ENCODE data around the gene DRICH1. TPM values are rescaled to one million over a fixed set of nuclear protein-coding genes. Genes with fewer than 3 reads are reported as not detected.
"Not testable (repeated sequence)": the region's sequence is repeated elsewhere in the genome, so short reads cannot be mapped to it uniquely, and the experiment has no call there.

DRICH1 gene
- total RNA-seq, 2 experiments from 2014 or later = 1.7 to 2.2 TPM

DNA sequence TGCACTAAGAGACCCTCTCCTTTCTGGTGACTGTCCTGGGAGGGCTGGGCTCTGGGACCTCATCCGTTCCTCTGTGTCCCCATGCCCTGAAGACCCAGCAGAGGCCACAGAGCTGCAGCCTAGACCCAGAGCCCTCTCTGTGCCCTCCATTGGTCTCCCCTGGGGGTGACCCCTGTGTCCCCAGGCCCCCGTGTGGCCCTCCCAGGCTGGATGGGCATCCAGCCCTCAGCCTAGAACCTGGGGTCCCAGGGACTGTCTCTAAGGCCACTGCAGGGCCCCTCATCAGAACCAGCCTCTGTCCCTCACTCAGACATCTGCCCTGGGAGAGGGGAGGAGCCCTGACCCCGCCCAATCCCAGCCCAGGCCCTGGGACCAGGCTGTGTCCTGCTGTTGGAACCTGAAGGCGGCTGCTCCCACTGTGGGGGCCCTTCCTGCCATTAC lies 57.7 kb downstream of the DRICH1 start:
- Histone ChIP-seq H3K4me3 (ENCODE audit: low read length) (no peak overlapping the region), H3K36me3 (ENCODE audit: insufficient read depth, low read length) (no peaks in the 10 kb centered on the region), H3K9me3 (ENCODE audit: control insufficient read depth in 1 of 2, insufficient read depth in 1 of 2, low read length in 2 of 2) (no peaks in the 10 kb centered on the region), H3K27ac (ENCODE audit: low read depth in 1 of 2, low read length in 2 of 2) (no peak overlapping the region), H3K4me1 (ENCODE audit: insufficient read depth, low read length) (no peaks in the 10 kb centered on the region), H3K27me3 (ENCODE audit: control insufficient read depth in 1 of 2, insufficient read depth in 2 of 2, low read length in 2 of 2) (peaks cover 4 to 11% of the 10 kb centered on the region in 2 experiments)
- no peak for TF ChIP-seq CTCF (IDR thresholded peaks at IDR 0.05)
- DNase-seq = peak in 1 of 14 experiments; percentile 23
- ChIA-PET POLR2A (no interaction called here), CTCF (no interaction called here)
- Mint-ChIP-seq H3K9me3 (no peaks in the 10 kb centered on the region), H3K4me3 (no peak overlapping the region), H3K4me1 (ENCODE audit: low read depth) (no peaks in the 10 kb centered on the region), H3K27ac (no peak overlapping the region), H3K36me3 (ENCODE audit: low read depth) (no peaks in the 10 kb centered on the region), H3K27me3 (peaks cover 40% of the 10 kb centered on the region)
- no peak for ATAC-seq (ENCODE audit: poor library complexity)
- intact Hi-C loops (cut with DNase I, micrococcal nuclease) = no loop called here

DNA sequence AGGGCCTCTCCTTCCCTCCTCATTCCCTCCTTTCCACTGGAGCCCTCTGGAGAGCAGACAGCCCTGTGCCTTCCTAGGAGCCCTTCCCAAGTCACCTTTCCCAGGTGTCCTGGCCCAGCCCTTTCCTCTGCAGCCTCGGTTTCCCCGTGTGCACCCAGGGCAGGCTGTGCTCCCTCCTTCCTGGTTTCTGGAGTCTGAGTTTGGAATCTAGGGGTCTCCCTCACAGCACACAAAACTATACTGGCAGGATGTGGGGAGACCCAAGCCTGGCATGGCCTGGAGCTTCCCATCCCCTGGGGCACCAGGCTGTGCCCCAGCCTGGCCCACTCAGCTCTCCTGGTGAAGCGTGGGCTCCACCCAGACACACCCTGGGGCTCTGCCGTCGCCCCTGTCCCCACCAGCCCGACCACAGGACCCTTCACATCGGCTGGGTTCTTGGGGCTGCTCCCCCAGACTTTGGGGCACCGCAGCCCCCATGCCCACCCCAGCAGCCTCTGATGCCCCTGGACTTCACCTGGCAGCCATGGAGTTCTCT lies 58.4 kb downstream of the DRICH1 start:
- DNase-seq = peak in 1 of 14 experiments; percentile 2
- H3K4me3 Mint-ChIP-seq; H3K36me3 Mint-ChIP-seq (ENCODE audit: low read depth); CTCF ChIA-PET; H3K4me3 ChIP-seq (ENCODE audit: low read length); H3K27ac Mint-ChIP-seq; ATAC-seq (ENCODE audit: poor library complexity); H3K9me3 Mint-ChIP-seq; POLR2A ChIA-PET; H3K27me3 ChIP-seq (ENCODE audit: control insufficient read depth in 1 of 2, insufficient read depth in 2 of 2, low read length in 2 of 2); H3K4me1 Mint-ChIP-seq (ENCODE audit: low read depth); intact Hi-C loops (cut with DNase I, micrococcal nuclease); H3K4me1 ChIP-seq (ENCODE audit: insufficient read depth, low read length); H3K36me3 ChIP-seq (ENCODE audit: insufficient read depth, low read length); H3K27ac ChIP-seq (ENCODE audit: low read depth in 1 of 2, low read length in 2 of 2); H3K9me3 ChIP-seq (ENCODE audit: control insufficient read depth in 1 of 2, insufficient read depth in 1 of 2, low read length in 2 of 2): not testable (repeated sequence)
- peaks cover 34% of the 10 kb centered on the region for H3K27me3 Mint-ChIP-seq

DNA sequence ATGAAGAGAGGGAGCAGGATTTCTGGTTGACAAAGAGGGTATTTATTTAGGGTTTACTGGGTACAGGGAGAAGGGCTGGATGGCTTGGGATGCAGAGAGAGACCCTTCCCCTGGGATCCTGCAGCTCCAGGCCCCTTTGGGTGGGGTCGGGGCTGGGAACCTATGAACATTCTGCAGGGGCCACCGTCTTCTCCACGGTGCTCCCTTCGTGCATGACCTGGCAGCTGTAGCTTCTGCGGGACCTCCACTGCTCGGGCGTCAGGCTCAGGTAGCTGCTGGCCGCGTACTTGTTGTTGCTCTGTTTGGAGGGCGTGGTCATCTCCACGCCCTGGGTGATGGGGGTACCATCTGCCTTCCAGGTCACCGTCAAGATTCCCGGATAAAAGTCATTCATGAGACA lies 59.0 kb downstream of the DRICH1 start:
- H3K4me3 Mint-ChIP-seq; H3K27ac Mint-ChIP-seq; H3K4me1 ChIP-seq (ENCODE audit: insufficient read depth, low read length); POLR2A ChIA-PET; H3K4me1 Mint-ChIP-seq (ENCODE audit: low read depth); ATAC-seq (ENCODE audit: poor library complexity); H3K27ac ChIP-seq (ENCODE audit: low read depth in 1 of 2, low read length in 2 of 2); H3K9me3 Mint-ChIP-seq; H3K9me3 ChIP-seq (ENCODE audit: control insufficient read depth in 1 of 2, insufficient read depth in 1 of 2, low read length in 2 of 2); CTCF ChIA-PET; H3K4me3 ChIP-seq (ENCODE audit: low read length); H3K36me3 Mint-ChIP-seq (ENCODE audit: low read depth); H3K36me3 ChIP-seq (ENCODE audit: insufficient read depth, low read length); H3K27me3 ChIP-seq (ENCODE audit: control insufficient read depth in 1 of 2, insufficient read depth in 2 of 2, low read length in 2 of 2); intact Hi-C loops (cut with DNase I, micrococcal nuclease): not testable (repeated sequence)
- H3K27me3 Mint-ChIP-seq = peaks cover 27% of the 10 kb centered on the region
- DNase-seq = peak in 1 of 14 experiments; percentile 15

GRCh38 chr22:23571486-23571885 lies 60.6 kb downstream of the DRICH1 start:
- Histone ChIP-seq H3K27me3 (ENCODE audit: control insufficient read depth in 1 of 2, insufficient read depth in 2 of 2, low read length in 2 of 2) (peaks cover 14 to 16% of the 10 kb centered on the region in 2 experiments), H3K9me3 (ENCODE audit: control insufficient read depth in 1 of 2, insufficient read depth in 1 of 2, low read length in 2 of 2) (no peaks in the 10 kb centered on the region), H3K4me1 (ENCODE audit: insufficient read depth, low read length) (peaks cover under 1% of the 10 kb centered on the region), H3K4me3 (ENCODE audit: low read length) (no peak overlapping the region), H3K27ac (ENCODE audit: low read depth in 1 of 2, low read length in 2 of 2) (no peak overlapping the region), H3K36me3 (ENCODE audit: insufficient read depth, low read length) (no peaks in the 10 kb centered on the region)
- DNase-seq (no peak), ATAC-seq (ENCODE audit: poor library complexity) (no peak)
- intact Hi-C loops (cut with DNase I, micrococcal nuclease) = no loop called here
- Mint-ChIP-seq H3K4me3 (peak overlapping the region; percentile 51), H3K27me3 (peaks cover 28% of the 10 kb centered on the region), H3K27ac (no peak overlapping the region), H3K36me3 (ENCODE audit: low read depth) (no peaks in the 10 kb centered on the region), H3K4me1 (ENCODE audit: low read depth) (no peaks in the 10 kb centered on the region), H3K9me3 (no peaks in the 10 kb centered on the region)
- TF ChIP-seq CTCF (IDR thresholded peaks at IDR 0.05) = no peak
- POLR2A ChIA-PET = no interaction called here
- CTCF ChIA-PET = no interaction called here
